Lower leg skin (tissue), 4 donors: ENCODE data around the gene FAM3D. TPM values are rescaled to one million over a fixed set of nuclear protein-coding genes. Genes with fewer than 3 reads are reported as not detected.

Experiments used
- DNase-seq, 2 donors: peaks; one replicate each; pipeline ENCODE4 v3.0.0-alpha.2; 2019; ENCODE audit warnings: low spot score in 2 of 2
- H3K4me3 ChIP-seq: fragments of 200-600 bp; sonication (generic); 2 replicates; pipeline ENCODE4 v1.5.1; 2017; ENCODE audit warnings: mild to moderate bottlenecking, low read depth; ENCODE audit not compliant: poor library complexity, severe bottlenecking
- CTCF ChIP-seq, 3 donors: fragments of 450-650 bp; IDR thresholded peaks; one replicate each; pipeline ENCODE4 v1.5.1; 2016; ENCODE audit warnings: antibody characterized with exemption in 3 of 3, mild to moderate bottlenecking in 3 of 3, moderate library complexity in 2 of 3
- POLR2A ChIP-seq, 2 donors: fragments of 450-650 bp; IDR thresholded peaks; one replicate each; pipeline ENCODE4 v1.6.1; 2016 to 2017; ENCODE audit warnings: antibody characterized with exemption in 2 of 2, mild to moderate bottlenecking in 1 of 2, moderate library complexity in 1 of 2
- WGBS, 2 donors: methylation state at CpG; one replicate each; pipeline ENCODE4 v1.1.5; 2018; 5-methylcytosine and 5-hydroxymethylcytosine counted together
- intact Hi-C: fragments of 100-400 bp; cut with DNase I; formaldehyde crosslinking; loops from one replicate; pipeline ENCODE4 v1.15.0; 2023; ENCODE audit warnings: low total_unique reads
- total RNA-seq, 4 donors: library from RNA; depleted of rRNA; stranded (reverse); fragments of >200 nt; gene quantifications; one replicate each; pipeline ENCODE4 v1.1.0, GENCODE V29; 2016

FAM3D gene
- total RNA-seq, 4 donors from 2014 or later = 3.7 to 3.8 (median 3.8) TPM; not detected in 1

- TF ChIP-seq POLR2A (IDR thresholded peaks at IDR 0.05) = no peak
- TF ChIP-seq CTCF (IDR thresholded peaks at IDR 0.05) = no peak
- H3K4me3 ChIP-seq = no peak overlapping the region
- DNase-seq = no peak
- intact Hi-C loops = no loop called here
- WGBS, 2 donors = 88 to 93% methylated on average over 4 of the region's 4 CpGs
These were observed 20.3 kb upstream of the FAM3D start for GRCh38 chr3:58686847-58687246.

- no peak for DNase-seq
- intact Hi-C loops = no loop called here
These were observed 19.1 kb upstream of the FAM3D start for GRCh38 chr3:58685641-58686040.

GRCh38 chr3:58683466-58683865 is 16.9 kb upstream of the FAM3D start:
- WGBS, 2 donors = 86 to 88% methylated on average over 4 of the region's 4 CpGs
- TF ChIP-seq POLR2A (IDR thresholded peaks at IDR 0.05) = no peak
- TF ChIP-seq CTCF (IDR thresholded peaks at IDR 0.05) = no peak
- H3K4me3 ChIP-seq = no peak overlapping the region
- intact Hi-C loops = no loop called here
- DNase-seq = peak in 1 of 2 donors; percentile 59

More at GRCh38 chr3:58685641-58686040, 19.1 kb upstream of the FAM3D start:
- TF ChIP-seq CTCF (IDR thresholded peaks at IDR 0.05) (no peak), POLR2A (IDR thresholded peaks at IDR 0.05) (no peak)
- H3K4me3 ChIP-seq = no peak overlapping the region
- WGBS, 2 donors = 78% methylated on average over 10 of the region's 10 CpGs

GRCh38 chr3:58683001-58683458 is 16.5 kb upstream of the FAM3D start:
- TF ChIP-seq POLR2A (IDR thresholded peaks at IDR 0.05) = no peak
- TF ChIP-seq CTCF (IDR thresholded peaks at IDR 0.05) = no peak
- intact Hi-C loops = no loop called here
- no peak for DNase-seq
- no peak overlapping the region for H3K4me3 ChIP-seq
- WGBS, 2 donors = 67 to 68% methylated on average over 5 of the region's 5 CpGs

GRCh38 chr3:58681863-58682262 is 15.3 kb upstream of the FAM3D start:
- intact Hi-C loops = no loop called here
- DNase-seq = no peak
- no peak overlapping the region for H3K4me3 ChIP-seq
- WGBS, 2 donors = 78% methylated on average over 2 of the region's 2 CpGs
- no peak for TF ChIP-seq POLR2A (IDR thresholded peaks at IDR 0.05)
- no peak for TF ChIP-seq CTCF (IDR thresholded peaks at IDR 0.05)

GRCh38 chr3:58680879-58681525 is 14.4 kb upstream of the FAM3D start:
- TF ChIP-seq POLR2A (IDR thresholded peaks at IDR 0.05) (no peak), CTCF (IDR thresholded peaks at IDR 0.05) (no peak)
- WGBS, 2 donors = 77 to 84% methylated on average over 9 of the region's 9 CpGs
- intact Hi-C loops = no loop called here
- no peak overlapping the region for H3K4me3 ChIP-seq
- DNase-seq = peak in 1 of 2 donors; percentile 75
